Vagina (tissue), 2 donors: ENCODE data around the gene TMEM63B.

Experiments used
- CTCF ChIP-seq, 3 experiments: fragments of 450-650 bp in 2 of 3; fragments of 200-600 bp in 1 of 3; sonication (generic) in 1 of 3; IDR thresholded peaks; one replicate each; pipeline ENCODE4 v1.5.1; 2017 to 2019; ENCODE audit warnings: antibody characterized with exemption in 3 of 3, mild to moderate bottlenecking in 2 of 3, moderate library complexity in 2 of 3
- POLR2A ChIP-seq, 2 donors: fragments of 450-650 bp; IDR thresholded peaks; one replicate each; pipeline ENCODE4 v1.6.1; 2017; ENCODE audit warnings: antibody characterized with exemption in 2 of 2, mild to moderate bottlenecking in 2 of 2, moderate library complexity in 2 of 2
- POLR2AphosphoS5 ChIP-seq, 2 donors: sonication (generic); formaldehyde crosslinking; IDR thresholded peaks; one replicate each; pipeline ENCODE4 v1.9.0; 2017; ENCODE audit warnings: antibody characterized with exemption in 2 of 2, mild to moderate bottlenecking in 2 of 2, low read depth in 1 of 2; ENCODE audit not compliant: insufficient read depth in 1 of 2

- no peak for TF ChIP-seq CTCF (IDR thresholded peaks at IDR 0.05)
- TF ChIP-seq POLR2AphosphoS5 (IDR thresholded peaks at IDR 0.05; ENCODE audit: insufficient read depth in 1 of 2, low read depth in 1 of 2): no peak
- no peak for TF ChIP-seq POLR2A (IDR thresholded peaks at IDR 0.05)
Measured at GRCh38 chr6:44142835-44143234, 15.5 kb downstream of the TMEM63B start.
